Measurements from ENCODE around the gene ENDOD1. TPM values are rescaled to one million over a fixed set of nuclear protein-coding genes. Genes with fewer than 3 reads are reported as not detected.
A peak's percentile ranks its signal among the peaks of the same experiment; 100 is the strongest.

Gene ENDOD1
- total and polyA plus RNA-seq, 2 experiments from 2014 or later: 15.5 to 33.7 TPM

GRCh38 chr11:95123556-95123955, 33.9 kb downstream of the ENDOD1 start:
- no peaks in the 10 kb centered on the region for H3K9me3 ChIP-seq (ENCODE audit: low read depth)
- H3K4me3 ChIP-seq: no peak overlapping the region
- H3F3A ChIP-seq (ENCODE audit: insufficient read depth): no peaks in the 10 kb centered on the region
- H3K27ac ChIP-seq: no peak overlapping the region
- TF ChIP-seq EZH2phosphoT487 (IDR thresholded peaks at IDR 0.05; ENCODE audit: insufficient read depth, low read depth) (no peak), EZH2 (IDR thresholded peaks at IDR 0.05; ENCODE audit: insufficient read depth, poor library complexity, severe bottlenecking) (no peak)
- DNase-seq: no peak
- no peaks in the 10 kb centered on the region for H3K4me1 ChIP-seq (ENCODE audit: insufficient read depth)
- H3K79me2 ChIP-seq (ENCODE audit: insufficient read depth): no peaks in the 10 kb centered on the region
- H3K27me3 ChIP-seq (replicated peaks; ENCODE audit: insufficient read depth): no peaks in the 10 kb centered on the region
- H3K9me2 ChIP-seq (ENCODE audit: insufficient read depth): no peaks in the 10 kb centered on the region
- H3K9ac ChIP-seq: no peak overlapping the region
- WGBS, 2 experiments (ENCODE audit: low coverage in 1 of 2, low lambda C conversion rate in 2 of 2, missing lambda C conversion rate in 2 of 2): 62 to 68% methylated on average over 3 of the region's 3 CpGs
- no peak overlapping the region for H2AFZ ChIP-seq
- no peak overlapping the region for H3K4me2 ChIP-seq (ENCODE audit: unreplicated experiment)
- H3K36me3 ChIP-seq (ENCODE audit: low read depth): no peaks in the 10 kb centered on the region
- H4K20me1 ChIP-seq (ENCODE audit: insufficient read depth): no peaks in the 10 kb centered on the region
- in situ Hi-C loops (cut with MboI): no loop called here

- Histone ChIP-seq H3K9me3 (ENCODE audit: low read depth) (no peaks in the 10 kb centered on the region), H2AFZ (no peak overlapping the region), H3K4me1 (ENCODE audit: insufficient read depth) (peaks cover under 1% of the 10 kb centered on the region; the same call in 1 of the 2 replicates), H3K27me3 (replicated peaks; ENCODE audit: insufficient read depth) (no peaks in the 10 kb centered on the region), H3K27ac (no peak overlapping the region), H3K36me3 (ENCODE audit: low read depth) (no peaks in the 10 kb centered on the region), H3K9ac (no peak overlapping the region), H3K4me3 (no peak overlapping the region), H4K20me1 (ENCODE audit: insufficient read depth) (no peaks in the 10 kb centered on the region), H3K9me2 (ENCODE audit: insufficient read depth) (no peaks in the 10 kb centered on the region), H3K4me2 (ENCODE audit: unreplicated experiment) (no peak overlapping the region), H3F3A (ENCODE audit: insufficient read depth) (peaks cover 8% of the 10 kb centered on the region), H3K79me2 (ENCODE audit: insufficient read depth) (no peaks in the 10 kb centered on the region)
- in situ Hi-C loops (cut with MboI): no loop called here
- no peak for TF ChIP-seq EZH2phosphoT487 (IDR thresholded peaks at IDR 0.05; ENCODE audit: insufficient read depth, low read depth)
- no peak for TF ChIP-seq EZH2 (IDR thresholded peaks at IDR 0.05; ENCODE audit: insufficient read depth, poor library complexity, severe bottlenecking)
- 71 to 80% methylated on average over 3 of the region's 3 CpGs for WGBS, 2 experiments (ENCODE audit: low coverage in 1 of 2, low lambda C conversion rate in 2 of 2, missing lambda C conversion rate in 2 of 2)
- no peak for DNase-seq
Measured at GRCh38 chr11:95128602-95129001, 39.0 kb downstream of the ENDOD1 start.

GRCh38 chr11:95132956-95133355, 43.3 kb downstream of the ENDOD1 start:
- H3K9me2 ChIP-seq (ENCODE audit: insufficient read depth): no peaks in the 10 kb centered on the region
- no peak overlapping the region for H3K27ac ChIP-seq
- peaks cover 17% of the 10 kb centered on the region for H3K4me1 ChIP-seq (ENCODE audit: insufficient read depth)
- H3K4me3 ChIP-seq: no peak overlapping the region
- no peaks in the 10 kb centered on the region for H4K20me1 ChIP-seq (ENCODE audit: insufficient read depth)
- H3K4me2 ChIP-seq (ENCODE audit: unreplicated experiment): no peak overlapping the region
- 68 to 82% methylated on average over 2 of the region's 2 CpGs for WGBS, 2 experiments (ENCODE audit: low coverage in 1 of 2, low lambda C conversion rate in 2 of 2, missing lambda C conversion rate in 2 of 2)
- no peaks in the 10 kb centered on the region for H3K79me2 ChIP-seq (ENCODE audit: insufficient read depth)
- no peak for DNase-seq
- H3K36me3 ChIP-seq (ENCODE audit: low read depth): no peaks in the 10 kb centered on the region
- H3K27me3 ChIP-seq (replicated peaks; ENCODE audit: insufficient read depth): no peaks in the 10 kb centered on the region
- in situ Hi-C loops (cut with MboI): no loop called here
- H3K9me3 ChIP-seq (ENCODE audit: low read depth): no peaks in the 10 kb centered on the region
- no peak overlapping the region for H2AFZ ChIP-seq
- H3F3A ChIP-seq (ENCODE audit: insufficient read depth): peaks cover 25% of the 10 kb centered on the region
- no peak overlapping the region for H3K9ac ChIP-seq
- TF ChIP-seq EZH2phosphoT487 (IDR thresholded peaks at IDR 0.05; ENCODE audit: insufficient read depth, low read depth) (no peak), EZH2 (IDR thresholded peaks at IDR 0.05; ENCODE audit: insufficient read depth, poor library complexity, severe bottlenecking) (no peak)

DNA sequence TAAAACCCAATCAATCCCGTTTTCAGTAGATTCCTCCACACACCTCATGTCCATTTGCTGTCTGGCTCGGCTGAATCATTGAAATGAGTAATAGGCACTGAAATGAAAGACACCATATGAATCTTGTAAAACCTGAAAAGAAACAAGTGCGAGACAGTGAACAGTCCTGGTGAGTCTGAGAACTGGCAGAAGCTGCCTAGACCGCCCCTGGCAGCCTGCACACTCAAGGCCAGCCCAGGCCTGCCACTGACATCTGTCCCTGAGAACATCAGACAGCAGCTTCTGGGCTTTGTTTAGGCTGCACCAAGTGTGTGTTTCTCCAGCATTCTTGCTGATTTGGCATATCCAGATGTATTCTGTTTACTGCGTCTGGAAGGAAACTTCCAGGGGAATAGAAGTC, 44.8 kb downstream of the ENDOD1 start:
- 0 out of 2 replicates have a peak overlapping the region, but pooled peaks have one; percentile 19 for H3K4me3 ChIP-seq
- H3F3A ChIP-seq (ENCODE audit: insufficient read depth): peaks cover 25% of the 10 kb centered on the region
- WGBS, 2 experiments (ENCODE audit: low coverage in 1 of 2, low lambda C conversion rate in 2 of 2, missing lambda C conversion rate in 2 of 2): 1 to 3% methylated on average over 5 of the region's 5 CpGs
- in situ Hi-C loops (cut with MboI): no loop called here
- H3K4me1 ChIP-seq (ENCODE audit: insufficient read depth): peaks cover 17% of the 10 kb centered on the region
- peak overlapping the region; percentile 39 for H3K4me2 ChIP-seq (ENCODE audit: unreplicated experiment)
- no peaks in the 10 kb centered on the region for H4K20me1 ChIP-seq (ENCODE audit: insufficient read depth)
- peak overlapping the region; percentile 21 for H3K9ac ChIP-seq
- TF ChIP-seq EZH2phosphoT487 (IDR thresholded peaks at IDR 0.05; ENCODE audit: insufficient read depth, low read depth): no peak
- no peak for TF ChIP-seq EZH2 (IDR thresholded peaks at IDR 0.05; ENCODE audit: insufficient read depth, poor library complexity, severe bottlenecking)
- H3K9me2 ChIP-seq (ENCODE audit: insufficient read depth): no peaks in the 10 kb centered on the region
- H2AFZ ChIP-seq: no peak overlapping the region
- H3K36me3 ChIP-seq (ENCODE audit: low read depth): no peaks in the 10 kb centered on the region
- H3K27me3 ChIP-seq (replicated peaks; ENCODE audit: insufficient read depth): no peaks in the 10 kb centered on the region
- DNase-seq: peak; percentile 88
- H3K27ac ChIP-seq: peak overlapping the region; percentile 60
- H3K79me2 ChIP-seq (ENCODE audit: insufficient read depth): no peaks in the 10 kb centered on the region
- H3K9me3 ChIP-seq (ENCODE audit: low read depth): no peaks in the 10 kb centered on the region

- H3K9me3 ChIP-seq (ENCODE audit: low read depth): no peaks in the 10 kb centered on the region
- H3F3A ChIP-seq (ENCODE audit: insufficient read depth): peaks cover 25% of the 10 kb centered on the region
- H4K20me1 ChIP-seq (ENCODE audit: insufficient read depth): no peaks in the 10 kb centered on the region
- WGBS, 2 experiments (ENCODE audit: low coverage in 1 of 2, low lambda C conversion rate in 2 of 2, missing lambda C conversion rate in 2 of 2): 72 to 77% methylated on average over 3 to 5 of the region's 6 CpGs
- peak; percentile 35 for DNase-seq
- H3K27ac ChIP-seq: peak overlapping the region; percentile 60
- H3K9me2 ChIP-seq (ENCODE audit: insufficient read depth): no peaks in the 10 kb centered on the region
- H3K27me3 ChIP-seq (replicated peaks; ENCODE audit: insufficient read depth): no peaks in the 10 kb centered on the region
- no peaks in the 10 kb centered on the region for H3K79me2 ChIP-seq (ENCODE audit: insufficient read depth)
- H3K9ac ChIP-seq: peak overlapping the region; percentile 21
- no peak overlapping the region for H3K4me3 ChIP-seq
- H3K36me3 ChIP-seq (ENCODE audit: low read depth): no peaks in the 10 kb centered on the region
- peak overlapping the region; percentile 39 for H3K4me2 ChIP-seq (ENCODE audit: unreplicated experiment)
- TF ChIP-seq EZH2 (IDR thresholded peaks at IDR 0.05; ENCODE audit: insufficient read depth, poor library complexity, severe bottlenecking) (no peak), EZH2phosphoT487 (IDR thresholded peaks at IDR 0.05; ENCODE audit: insufficient read depth, low read depth) (no peak)
- H3K4me1 ChIP-seq (ENCODE audit: insufficient read depth): peaks cover 17% of the 10 kb centered on the region
- in situ Hi-C loops (cut with MboI): no loop called here
- H2AFZ ChIP-seq: no peak overlapping the region
Measured at GRCh38 chr11:95135155-95135554, 45.5 kb downstream of the ENDOD1 start.

Measured in GM23248 (cell line).